Stimulated activated CD4-positive, alpha-beta T cell treated with anti-CD3 and anti-CD28 coated beads, Interleukin-4, amount 100 ng/mL, for 24 hours (primary cell): ENCODE data around the gene CRAMP1.
"Not testable (repeated sequence)": the region's sequence is repeated elsewhere in the genome, so short reads cannot be mapped to it uniquely, and the experiment has no call there.

Experiments
- DNase-seq: peaks from one replicate; pipeline ENCODE4 v3.0.0-alpha.2; 2020

Gene CRAMP1

DNA sequence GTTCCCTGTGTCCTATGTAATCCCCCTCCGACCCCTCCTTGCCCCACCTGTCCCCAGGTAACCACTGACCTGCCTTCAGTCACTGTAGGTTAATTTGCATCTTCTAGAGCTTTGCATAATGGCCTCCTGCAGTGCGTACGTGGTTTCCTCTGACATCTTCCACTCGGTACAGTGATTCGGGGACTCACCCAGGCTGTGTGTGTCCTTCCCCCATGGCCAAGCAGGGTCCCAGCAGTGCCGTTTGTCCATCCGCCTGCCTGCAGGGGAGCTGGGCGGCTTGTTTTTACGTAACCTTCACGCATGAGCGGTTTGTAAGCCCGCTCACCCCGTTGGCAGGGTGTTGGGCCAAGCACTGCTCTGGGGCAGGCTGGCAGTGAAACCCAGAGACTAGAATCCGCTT lies 101.8 kb downstream of the CRAMP1 start:
- no peak for DNase-seq

- DNase-seq = no peak
Measured at GRCh38 chr16:1715220-1715619, 103.1 kb downstream of the CRAMP1 start.

DNA sequence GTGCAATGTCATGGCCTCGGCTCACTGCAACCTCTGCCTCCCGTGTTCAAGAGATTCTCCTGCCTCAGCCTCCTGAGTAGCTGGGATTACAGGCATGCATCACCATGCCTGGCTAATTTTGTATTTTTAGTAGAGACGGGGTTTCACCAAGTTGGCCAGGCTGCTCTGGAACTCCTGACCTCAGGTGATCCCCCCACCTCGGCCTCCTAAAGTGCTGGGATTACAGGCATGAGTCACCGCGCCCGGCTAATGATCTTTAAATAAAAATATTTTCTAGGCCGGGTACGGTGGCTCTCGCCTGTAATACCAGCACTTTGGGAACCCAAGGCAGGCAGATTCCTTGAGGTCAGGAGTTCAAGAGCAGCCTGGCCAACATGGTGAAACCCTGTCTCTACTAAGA lies 106.1 kb downstream of the CRAMP1 start:
- DNase-seq = not testable (repeated sequence)

DNA sequence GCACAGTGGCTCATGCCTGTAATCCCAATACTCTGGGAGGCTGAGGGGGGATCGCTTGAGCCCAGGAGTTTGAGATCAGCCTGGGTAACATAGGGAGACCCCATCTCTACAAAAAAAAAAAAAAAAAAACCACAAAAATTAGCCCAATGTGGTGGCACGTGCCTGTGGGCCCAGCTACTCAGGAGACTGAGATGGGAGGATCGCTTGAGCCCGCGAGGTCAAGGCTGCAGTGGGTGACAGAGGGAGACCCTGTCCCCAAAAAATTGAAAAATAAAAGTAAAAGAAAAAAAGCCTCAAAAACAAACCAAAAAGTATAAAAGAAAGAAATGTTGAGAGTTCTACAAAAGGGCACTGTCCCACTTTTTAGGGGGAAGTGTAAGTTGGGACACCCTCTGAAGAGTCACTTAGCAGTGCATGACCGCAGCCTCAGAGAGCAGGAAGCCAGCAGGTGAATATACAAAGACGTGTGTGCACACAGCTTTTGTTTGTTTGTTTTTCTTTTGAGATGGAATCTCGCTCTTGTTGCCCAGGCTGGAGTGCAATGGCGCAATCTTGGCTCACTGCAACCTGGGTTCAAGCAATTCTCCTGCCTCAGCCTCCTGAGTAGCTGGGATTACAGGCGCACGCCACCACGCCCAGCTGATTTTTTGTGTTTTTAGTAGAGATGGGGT lies 107.5 kb downstream of the CRAMP1 start:
- not testable (repeated sequence) for DNase-seq

DNA sequence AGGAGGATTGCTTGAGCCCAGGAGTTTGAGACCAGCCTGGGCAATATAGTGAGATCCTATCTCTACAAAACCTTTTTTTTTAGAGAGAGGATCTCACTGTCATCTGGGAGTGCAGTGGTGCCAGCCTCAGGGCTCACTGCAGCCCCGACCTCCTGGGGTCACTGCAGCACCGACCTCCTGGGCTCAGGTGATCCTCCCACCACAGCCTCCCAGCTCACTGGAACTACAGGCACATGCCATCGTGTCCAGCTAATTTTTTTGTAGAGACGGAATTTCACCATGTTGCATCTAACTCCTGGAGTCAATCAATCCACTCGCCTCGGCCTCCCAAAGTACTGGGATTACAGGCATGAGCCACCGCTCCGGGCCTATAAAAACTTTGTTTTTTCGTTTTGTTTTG lies 109.2 kb downstream of the CRAMP1 start:
- DNase-seq = no peak

- DNase-seq = peak; percentile 51
Measured at GRCh38 chr16:1723450-1724147, 111.4 kb downstream of the CRAMP1 start.

GRCh38 chr16:1724491-1724890 lies 112.3 kb downstream of the CRAMP1 start:
- no peak for DNase-seq

DNA sequence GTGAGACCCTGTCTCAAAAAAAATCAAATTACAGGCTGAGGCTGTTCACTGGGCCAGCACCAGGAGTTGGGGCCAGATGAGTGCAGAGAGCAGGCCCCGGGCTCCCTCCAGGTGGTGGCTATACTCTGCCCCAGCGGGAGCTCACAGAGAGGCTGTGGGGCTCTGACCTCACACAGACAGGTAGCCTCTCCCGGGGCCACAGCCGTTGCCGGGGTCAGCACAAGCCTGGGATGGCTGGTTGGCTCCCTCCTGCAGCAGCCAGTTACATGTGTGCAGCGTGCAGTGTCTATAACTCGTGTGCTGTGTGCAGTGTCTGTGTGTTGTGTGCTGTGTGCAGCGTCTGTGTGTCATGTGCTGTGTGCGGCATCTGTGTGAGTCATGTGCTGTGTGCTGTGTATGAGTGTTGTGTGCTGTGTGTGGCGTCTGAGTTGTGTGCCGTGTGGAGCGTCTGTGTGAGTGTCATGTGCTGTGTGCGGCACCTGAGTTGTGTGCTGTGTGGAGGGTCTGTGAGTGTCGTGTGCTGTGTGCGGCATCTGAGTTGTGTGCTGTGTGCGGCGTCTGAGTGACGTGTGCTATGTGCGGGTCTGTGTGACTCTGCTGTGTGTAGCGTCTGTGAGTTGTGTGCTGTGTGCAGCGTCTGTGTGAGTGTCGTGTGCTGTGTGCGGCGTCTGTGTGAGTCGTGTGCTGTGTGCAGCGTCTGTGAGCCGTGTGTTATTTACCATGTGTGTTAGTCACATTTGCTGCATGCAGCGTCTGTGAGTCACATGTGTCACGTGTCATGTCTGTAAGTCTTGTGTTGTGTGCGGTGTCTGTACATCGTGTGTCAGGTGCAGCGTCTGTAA lies 114.7 kb downstream of the CRAMP1 start:
- DNase-seq = no peak
